D721Med (cell line): ENCODE measurements around the gene UNC79.
"Not testable (repeated sequence)": the region's sequence is repeated elsewhere in the genome, so short reads cannot be mapped to it uniquely, and the experiment has no call there.

Experiments
- DNase-seq: peaks from one replicate; pipeline ENCODE4 v3.0.0; 2011; ENCODE audit warnings: low spot score; ENCODE audit not compliant: insufficient read length
- FAIRE-seq: peaks from 2 replicates; lab custom pipeline; 2011; peaks lifted over from hg19 to GRCh38; lab: Jason Lieb, UNC
- TF ChIP-seq, protein P1 (sequence below): IDR thresholded peaks from 2 replicates; pipeline ENCODE4 v1.5.1; 2012; ENCODE audit warnings: mild to moderate bottlenecking, control low read depth; ENCODE audit not compliant: insufficient read depth; ENCODE audit errors: missing control alignments

The UNC79 gene

GRCh38 chr14:93410021-93410420 is 20.7 kb upstream of the UNC79 start:
- DNase-seq (no peak), FAIRE-seq (no peak)
- TF ChIP-seq, protein P1, sequence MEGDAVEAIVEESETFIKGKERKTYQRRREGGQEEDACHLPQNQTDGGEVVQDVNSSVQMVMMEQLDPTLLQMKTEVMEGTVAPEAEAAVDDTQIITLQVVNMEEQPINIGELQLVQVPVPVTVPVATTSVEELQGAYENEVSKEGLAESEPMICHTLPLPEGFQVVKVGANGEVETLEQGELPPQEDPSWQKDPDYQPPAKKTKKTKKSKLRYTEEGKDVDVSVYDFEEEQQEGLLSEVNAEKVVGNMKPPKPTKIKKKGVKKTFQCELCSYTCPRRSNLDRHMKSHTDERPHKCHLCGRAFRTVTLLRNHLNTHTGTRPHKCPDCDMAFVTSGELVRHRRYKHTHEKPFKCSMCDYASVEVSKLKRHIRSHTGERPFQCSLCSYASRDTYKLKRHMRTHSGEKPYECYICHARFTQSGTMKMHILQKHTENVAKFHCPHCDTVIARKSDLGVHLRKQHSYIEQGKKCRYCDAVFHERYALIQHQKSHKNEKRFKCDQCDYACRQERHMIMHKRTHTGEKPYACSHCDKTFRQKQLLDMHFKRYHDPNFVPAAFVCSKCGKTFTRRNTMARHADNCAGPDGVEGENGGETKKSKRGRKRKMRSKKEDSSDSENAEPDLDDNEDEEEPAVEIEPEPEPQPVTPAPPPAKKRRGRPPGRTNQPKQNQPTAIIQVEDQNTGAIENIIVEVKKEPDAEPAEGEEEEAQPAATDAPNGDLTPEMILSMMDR: no peak

DNA sequence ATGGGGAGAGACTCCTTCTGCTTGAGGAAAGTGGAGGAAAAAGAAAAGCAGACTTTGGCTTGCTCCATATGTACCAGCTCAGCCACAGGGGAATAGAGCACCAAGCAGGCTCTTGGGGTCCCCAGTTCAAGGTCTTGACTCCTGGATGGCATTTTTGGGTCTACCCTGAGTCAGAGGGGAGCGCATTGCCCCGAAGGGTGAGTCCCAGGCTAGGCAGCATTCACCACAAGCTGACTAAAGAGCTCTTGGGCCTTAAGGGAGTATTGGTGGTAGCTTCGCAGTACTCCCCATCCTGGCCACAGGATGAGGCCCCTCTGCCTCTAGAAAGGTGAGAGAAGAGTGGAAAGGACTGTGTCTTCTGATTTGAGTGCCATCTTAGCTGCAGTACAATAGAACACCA is 19.8 kb upstream of the UNC79 start:
- DNase-seq (no peak), FAIRE-seq (no peak)
- TF ChIP-seq, protein P1: no peak

- FAIRE-seq, DNase-seq: not testable (repeated sequence)
Observed at GRCh38 chr14:93425136-93425535, 5.6 kb upstream of the UNC79 start.

DNA sequence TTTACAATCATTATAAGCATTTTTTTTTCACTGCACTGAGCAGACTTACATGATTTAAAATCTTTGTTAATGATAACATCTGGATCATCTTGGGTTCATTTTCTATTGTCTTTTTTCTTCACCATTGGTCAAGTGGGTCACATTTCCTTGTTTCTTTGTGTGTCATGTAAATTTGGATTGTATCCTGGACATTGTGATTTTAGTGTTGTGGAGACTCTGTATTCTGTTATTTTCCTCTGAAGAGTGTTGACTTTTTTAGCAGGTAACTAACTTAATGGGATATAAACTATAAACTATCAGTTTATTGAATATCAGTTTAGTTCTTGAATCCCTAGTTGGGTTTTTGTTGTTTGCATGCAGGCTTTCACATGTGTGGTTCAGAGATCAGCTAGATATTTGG is 4.0 kb upstream of the UNC79 start:
- peak; percentile 55 for FAIRE-seq
- DNase-seq: no peak
- TF ChIP-seq, protein P1: no peak

GRCh38 chr14:93431036-93431670 is 414 bp downstream of the UNC79 start:
- peak; percentile 45 for DNase-seq
- no peak for FAIRE-seq
- TF ChIP-seq, protein P1: no peak

DNA sequence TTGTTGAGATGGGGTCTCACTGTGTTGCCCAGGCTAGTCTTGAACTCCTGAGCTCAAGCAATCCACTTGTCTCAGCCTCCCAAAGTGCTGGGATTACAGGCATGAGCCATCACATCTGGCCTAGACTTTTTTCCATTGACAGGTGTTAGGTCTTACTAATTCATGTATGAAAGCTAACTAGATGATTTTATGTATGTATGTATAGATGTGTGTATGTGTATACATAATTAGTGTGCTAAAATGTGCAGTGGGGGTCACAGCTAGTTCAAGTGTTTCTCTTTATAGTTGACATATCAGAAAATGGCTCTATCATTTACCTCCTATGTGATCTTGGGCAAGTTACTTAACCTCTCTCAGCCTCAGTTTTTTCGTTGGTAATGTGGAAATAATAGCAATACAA is 23.5 kb downstream of the UNC79 start:
- no peak for DNase-seq
- TF ChIP-seq, protein P1: no peak
- no peak for FAIRE-seq

DNA sequence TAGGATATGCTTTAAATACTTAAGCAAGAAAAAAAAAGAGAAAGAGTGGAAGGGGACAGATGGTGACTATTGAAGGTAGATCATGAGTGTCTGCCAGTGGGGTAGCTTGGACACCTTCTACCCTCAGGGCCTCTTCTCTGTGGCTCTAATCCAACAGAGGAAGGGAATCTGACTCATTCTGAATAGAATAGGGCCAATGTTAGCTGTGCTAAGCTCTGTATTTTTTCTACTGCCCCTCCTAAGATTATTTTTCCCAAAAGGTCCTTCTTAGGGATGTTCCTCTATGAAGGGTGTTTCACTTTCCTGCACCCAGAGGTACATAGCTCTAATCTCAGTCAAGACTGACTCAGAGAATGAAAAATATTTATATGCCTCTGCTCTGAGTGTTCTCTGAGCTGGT is 25.6 kb downstream of the UNC79 start:
- TF ChIP-seq, protein P1: no peak
- FAIRE-seq (no peak), DNase-seq (no peak)
